Measurements from ENCODE around the gene SLC9A5.

- 0 out of 2 replicates have a peak, but pooled peaks have one; percentile 39 for TF ChIP-seq CTCF (conservative IDR thresholded peaks at IDR 0.05)
- TF ChIP-seq EZH2 (IDR thresholded peaks at IDR 0.05; ENCODE audit: low read depth), result no peak
Measured at GRCh38 chr16:67246756-67247191, 2.0 kb upstream of the SLC9A5 start.
